GOT3 (cell line): ENCODE results near the gene SHD.
"Not testable (repeated sequence)": the region's sequence is repeated elsewhere in the genome, so short reads cannot be mapped to it uniquely, and the experiment has no call there.

ENCODE experiments used
- DNase-seq: peaks from one replicate; lab custom pipeline; 2025; ENCODE audit warnings: mixed read lengths; lab: John Stamatoyannopoulos, UW

SHD gene

DNA sequence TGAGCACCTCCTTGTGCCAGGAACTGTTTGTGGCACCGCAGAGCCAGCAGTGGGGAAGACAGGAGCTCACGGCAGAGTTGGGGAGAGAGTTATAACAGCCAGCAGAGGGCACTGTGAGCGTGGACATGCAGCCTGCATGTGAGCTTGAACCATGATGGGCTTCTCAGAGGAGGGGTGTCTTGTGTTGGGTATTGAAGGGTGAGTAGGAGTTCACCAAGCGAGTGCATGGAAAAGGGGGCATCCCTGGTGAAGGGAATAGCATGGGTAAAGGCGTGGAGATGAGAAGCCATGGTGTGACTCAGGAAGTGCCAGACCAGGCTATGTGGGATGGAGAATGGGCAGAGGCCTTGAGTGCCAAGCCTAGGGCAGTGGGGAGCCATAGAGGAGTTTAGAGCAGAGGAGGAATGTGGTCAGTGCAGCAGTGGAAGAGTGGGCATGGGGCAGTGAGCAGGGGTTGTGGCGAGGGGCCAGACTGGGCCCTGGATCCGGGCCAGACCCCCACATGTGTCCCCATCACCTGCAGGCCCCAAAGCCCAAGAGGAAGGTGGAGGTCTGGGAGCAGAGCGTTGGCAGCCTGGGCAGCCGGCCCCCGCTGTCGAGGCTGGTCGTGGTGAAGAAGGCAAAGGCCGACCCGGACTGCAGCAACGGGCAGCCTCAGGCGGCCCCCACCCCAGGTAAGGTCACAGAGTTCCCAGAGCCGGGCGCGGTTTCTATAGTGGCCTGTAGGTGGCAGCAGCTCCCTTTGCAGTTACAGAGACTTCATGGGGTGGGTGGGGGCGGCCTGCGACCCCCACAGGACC is 11.8 kb upstream of the SHD start:
- no peak for DNase-seq

GRCh38 chr19:4267901-4268815 is 10.9 kb upstream of the SHD start:
- DNase-seq, result no peak

- no peak for DNase-seq
These were observed 10.1 kb upstream of the SHD start for GRCh38 chr19:4268816-4269430.

GRCh38 chr19:4272894-4273293 is 6.2 kb upstream of the SHD start:
- no peak for DNase-seq

GRCh38 chr19:4274321-4274686 is 4.8 kb upstream of the SHD start:
- DNase-seq, result not testable (repeated sequence)

DNA sequence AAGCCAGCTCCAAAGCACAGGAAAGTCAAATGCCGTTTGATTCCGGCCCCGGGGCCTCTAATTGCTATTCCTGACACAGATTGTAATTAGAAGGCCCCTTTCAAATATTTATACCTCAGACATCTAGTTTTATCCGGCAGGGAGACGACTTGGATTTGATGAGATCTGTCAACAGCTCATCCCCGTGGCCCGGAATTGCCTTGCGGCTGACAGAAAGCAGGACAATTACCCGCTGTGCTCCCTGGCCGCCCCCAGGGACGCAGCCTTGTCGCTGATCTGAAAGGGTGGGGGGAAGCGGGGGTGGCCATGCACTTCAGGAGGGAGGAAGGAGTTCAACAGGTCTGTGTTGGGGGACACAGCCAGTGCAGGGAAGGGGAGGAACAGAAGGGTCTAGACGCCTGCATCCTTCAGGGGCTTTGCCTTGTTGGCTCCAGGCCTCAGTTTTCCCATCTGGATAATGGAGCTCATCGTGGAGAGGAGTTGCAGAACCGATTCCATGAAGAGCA is 1.8 kb upstream of the SHD start:
- DNase-seq, result no peak

DNA sequence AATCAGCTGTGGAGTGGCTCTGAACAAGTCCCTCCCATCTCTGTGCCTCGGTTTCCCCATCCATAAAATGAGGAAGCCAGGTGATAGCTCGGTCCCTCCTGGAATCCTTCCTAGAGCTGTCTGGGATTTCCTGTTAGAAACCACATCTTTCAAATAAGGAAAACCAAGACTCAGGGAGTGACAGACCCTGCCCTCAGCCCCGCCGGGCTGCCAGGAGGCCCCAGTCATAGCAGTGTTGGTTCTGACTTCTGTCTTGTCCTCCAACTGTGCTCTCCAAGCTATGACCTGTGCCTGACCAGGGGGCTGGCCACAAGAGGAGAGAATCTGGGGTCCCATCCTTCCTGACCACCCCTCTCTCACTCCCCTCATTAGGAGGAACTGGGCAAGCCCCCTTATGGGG is 1.1 kb upstream of the SHD start:
- DNase-seq, result no peak

DNA sequence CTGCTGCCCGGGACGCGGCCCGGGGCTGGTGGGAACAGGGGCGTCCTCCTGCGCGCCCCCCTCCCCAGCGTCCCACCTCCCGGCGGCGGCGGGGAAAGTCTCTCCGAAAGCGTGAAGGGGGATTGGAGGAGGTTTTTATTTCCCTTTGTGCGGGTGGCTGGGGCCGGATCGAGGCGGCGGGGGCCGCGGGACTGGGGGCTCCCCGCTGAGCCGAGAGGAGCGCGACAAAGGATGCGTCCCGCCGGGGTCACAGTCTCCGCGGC is 132 bp downstream of the SHD start:
- no peak for DNase-seq

GRCh38 chr19:4279530-4280422 is 710 bp downstream of the SHD start:
- DNase-seq, result no peak

DNA sequence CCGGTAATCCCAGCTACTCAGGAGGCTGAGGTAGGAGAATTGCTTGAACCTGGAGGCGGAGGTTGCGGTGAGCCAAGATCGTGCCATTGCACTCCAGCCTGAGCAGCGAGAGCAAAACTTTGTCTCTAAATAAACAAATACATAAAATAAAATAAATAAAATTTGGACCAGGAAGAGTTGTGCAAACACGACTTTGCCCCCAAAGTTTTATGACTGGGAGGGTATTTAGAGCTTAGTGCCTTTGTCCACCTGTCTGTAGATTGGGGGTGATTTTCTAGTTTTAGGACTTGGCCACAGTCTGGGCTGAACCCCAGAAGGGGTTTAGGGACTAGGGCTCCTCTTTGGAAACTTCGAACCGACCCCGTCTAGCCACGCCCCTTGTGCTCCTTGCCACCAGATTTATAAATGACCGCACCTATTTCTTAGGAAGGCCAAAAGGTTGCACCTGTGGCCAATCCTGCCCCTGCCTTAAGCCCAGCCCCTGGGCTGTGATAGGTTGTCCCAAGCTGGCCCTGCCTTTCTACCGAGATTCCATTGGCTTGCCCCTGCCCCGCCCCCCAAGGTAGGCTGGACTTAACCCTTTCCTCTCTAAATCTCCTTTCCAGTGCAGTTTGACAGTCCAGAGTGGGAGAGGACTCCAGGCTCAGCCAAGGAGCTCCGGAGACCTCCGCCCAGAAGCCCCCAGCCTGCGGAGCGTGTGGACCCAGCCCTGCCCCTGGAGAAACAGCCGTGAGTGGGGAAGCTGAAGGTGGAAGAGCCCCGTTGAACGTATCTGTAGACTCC is 5.3 kb downstream of the SHD start:
- no peak for DNase-seq

DNA sequence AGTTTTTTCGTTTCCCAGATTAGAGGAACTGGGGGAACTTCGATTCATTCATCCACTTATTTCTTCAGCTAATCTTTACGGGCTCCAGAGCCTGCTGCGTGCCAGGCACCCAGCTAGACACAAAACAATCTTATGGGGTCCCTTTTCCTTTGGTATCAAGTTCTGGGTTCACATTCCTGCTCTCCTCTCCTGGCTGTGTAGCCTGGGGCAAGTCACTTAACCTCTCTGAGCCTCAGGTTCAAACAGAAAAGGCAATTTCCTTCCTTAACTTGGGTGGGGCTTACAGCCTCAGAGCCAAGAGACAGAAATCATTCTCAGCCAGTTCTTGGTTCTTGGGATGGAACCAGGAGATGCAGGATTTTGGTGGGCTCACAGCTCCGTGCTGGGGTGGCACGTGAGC is 5.9 kb downstream of the SHD start:
- DNase-seq, result no peak

DNA sequence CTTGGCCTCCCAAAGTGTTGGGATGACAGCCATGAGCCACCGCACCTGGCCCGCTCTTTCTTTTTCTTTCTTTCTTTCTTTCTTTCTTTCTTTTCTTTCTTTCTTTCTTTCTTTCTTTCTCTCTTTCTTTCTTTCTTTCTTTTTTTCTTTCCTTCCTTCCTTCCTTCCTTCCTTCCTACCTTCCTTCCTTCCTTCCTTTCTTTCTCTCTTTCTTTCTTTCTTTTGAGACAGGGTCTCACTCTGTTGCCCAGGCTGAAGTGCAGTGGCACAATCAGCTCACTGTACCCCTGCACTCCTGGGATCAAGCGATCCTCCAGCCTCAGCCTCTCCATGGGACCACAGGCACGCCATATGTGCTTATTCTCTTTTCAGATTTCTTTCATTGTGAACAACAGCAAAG is 7.1 kb downstream of the SHD start:
- not testable (repeated sequence) for DNase-seq

DNA sequence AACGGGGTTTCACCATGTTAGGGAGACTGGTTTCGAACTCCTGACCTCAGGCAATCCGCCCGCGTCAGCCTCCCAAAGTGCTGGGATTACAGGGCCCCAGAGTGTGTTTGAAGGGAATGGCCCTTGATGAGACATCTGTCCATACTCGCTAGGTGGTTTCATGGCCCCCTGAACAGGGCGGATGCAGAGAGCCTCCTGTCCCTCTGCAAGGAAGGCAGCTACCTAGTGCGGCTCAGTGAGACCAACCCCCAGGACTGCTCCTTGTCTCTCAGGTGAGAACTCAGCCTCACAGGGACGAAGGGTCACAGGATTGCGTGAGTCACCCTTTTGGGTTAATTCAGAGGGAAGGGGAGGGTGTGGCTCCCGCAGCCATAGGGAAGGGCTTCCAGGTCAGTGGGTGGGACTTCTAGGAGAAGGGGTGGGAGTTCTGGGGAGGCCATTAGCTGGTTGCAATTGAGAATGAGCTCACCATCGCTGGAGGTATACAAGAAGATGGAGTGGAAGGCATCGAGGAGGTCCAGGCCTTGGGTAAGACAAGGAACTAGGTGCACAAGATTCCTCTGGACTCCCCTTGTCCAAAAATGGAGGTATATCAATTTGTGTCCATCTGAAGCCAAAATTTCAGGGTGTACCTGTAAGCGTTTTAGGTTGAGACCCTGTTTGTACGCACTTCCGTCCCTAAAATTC is 9.2 kb downstream of the SHD start:
- DNase-seq, result no peak

DNA sequence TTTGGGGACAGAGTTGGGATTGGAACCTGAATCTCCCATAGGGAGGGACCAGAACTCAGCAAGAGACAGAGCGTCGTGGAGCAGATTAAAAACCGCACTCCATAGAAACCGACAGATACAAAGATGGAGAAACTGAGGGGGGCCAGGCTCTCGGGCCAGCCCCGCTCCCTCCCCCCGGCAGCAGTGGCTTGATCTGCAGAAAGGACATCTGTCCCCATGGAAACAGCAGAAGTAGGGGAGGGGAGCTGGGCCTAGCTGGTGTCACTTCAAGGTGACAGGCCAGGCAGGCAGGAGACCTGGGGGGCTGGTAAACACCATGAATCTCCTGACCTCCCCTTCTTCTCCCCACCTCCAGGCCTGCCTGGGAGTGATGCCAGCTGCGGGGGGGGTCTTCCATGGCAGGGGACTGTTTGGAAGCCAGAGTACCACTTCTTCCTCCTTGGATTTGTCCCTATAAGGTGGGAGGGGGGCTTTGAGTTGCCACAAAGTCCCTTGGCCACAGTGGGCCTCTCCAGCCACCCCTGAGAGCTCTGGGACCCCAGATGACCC is 12.2 kb downstream of the SHD start:
- DNase-seq, result no peak

- no peak for DNase-seq
These were observed 13.4 kb downstream of the SHD start for GRCh38 chr19:4292515-4292914.

- DNase-seq, result no peak
These were observed 15.3 kb downstream of the SHD start for GRCh38 chr19:4294389-4294788.

GRCh38 chr19:4295972-4296771 is 17.1 kb downstream of the SHD start:
- DNase-seq, result no peak

- no peak for DNase-seq
These were observed 19.1 kb downstream of the SHD start for GRCh38 chr19:4297901-4298809.
